HG03039 (cell line): ENCODE measurements around the gene SEH1L.

Experiments
- ATAC-seq: cut with Tn5 transposase; IDR thresholded peaks from one replicate; pipeline ENCODE4 v1.9.1; 2021; ENCODE audit warnings: mild to moderate bottlenecking, moderate library complexity; ENCODE audit not compliant: unreplicated experiment

The SEH1L gene

DNA sequence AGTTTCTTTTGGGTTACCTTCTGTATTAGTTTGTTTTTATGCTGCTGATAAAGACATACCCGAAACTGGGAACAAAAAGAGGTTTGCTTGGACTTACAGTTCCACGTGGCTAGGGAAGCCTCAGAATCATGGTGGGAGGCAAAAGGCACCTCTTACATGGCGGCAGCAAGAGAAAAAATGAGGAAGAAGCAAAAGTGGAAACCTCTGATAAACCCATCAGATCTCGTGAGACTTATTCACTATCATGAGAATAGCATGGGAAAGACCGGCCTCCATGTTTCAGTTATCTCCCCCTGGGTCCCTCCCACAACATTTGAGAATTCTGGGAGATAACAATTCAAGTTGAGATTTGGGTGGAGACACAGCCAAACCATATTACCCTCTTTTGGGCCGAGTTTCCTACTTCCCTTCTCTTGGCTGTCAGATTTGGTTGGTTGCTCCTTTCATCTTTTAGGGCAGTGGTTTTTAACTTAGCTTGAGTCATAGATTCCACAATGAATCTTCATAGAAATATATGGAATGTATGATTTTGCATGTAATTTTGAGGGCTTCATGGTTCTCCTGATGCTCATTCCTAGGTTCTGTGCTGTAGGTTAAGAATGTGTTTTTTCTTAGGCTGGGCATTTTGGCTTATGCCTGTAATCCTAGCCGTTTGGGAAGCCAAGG, 87.6 kb downstream of the SEH1L start:
- ATAC-seq = no peak

DNA sequence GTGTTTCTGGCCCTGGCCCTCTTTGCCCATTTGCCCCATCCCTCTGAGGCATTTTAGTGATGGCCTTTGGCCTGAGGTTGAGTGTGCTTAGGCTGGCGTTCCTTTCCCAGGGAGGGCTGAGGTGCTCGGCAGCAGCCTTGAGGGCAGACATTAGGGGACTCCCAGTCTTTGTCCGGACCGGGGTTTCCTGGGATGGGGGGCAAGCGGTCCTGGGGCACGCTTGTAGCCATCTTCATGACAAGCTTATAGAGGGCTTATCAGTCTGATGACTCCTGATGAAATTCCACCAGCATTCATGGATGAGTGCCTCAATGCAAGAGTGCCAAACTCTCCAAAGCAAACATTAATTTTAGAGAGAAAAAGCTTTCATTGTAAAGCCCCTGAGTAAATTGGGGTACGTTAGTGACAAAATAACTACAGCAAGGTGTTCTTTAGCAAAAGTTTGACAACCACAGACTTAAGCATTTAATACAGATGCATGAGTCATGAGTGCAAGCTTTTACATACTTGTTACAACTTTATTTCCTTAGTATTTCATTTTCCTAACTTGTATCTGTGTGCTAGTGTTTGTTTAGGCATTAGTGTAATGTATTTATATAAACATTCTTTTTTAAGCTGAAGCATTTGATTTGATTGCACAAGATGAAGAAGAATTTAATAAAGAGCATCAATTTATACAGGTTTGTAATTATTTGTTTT, 89.0 kb downstream of the SEH1L start:
- no peak for ATAC-seq
